ENCODE data around the gene POLR2F. TPM values are rescaled to one million over a fixed set of nuclear protein-coding genes. Genes with fewer than 3 reads are reported as not detected.

Gene POLR2F
- total and polyA plus RNA-seq, 9 donors: 40.3 to 101 (median 65.2) TPM

DNA sequence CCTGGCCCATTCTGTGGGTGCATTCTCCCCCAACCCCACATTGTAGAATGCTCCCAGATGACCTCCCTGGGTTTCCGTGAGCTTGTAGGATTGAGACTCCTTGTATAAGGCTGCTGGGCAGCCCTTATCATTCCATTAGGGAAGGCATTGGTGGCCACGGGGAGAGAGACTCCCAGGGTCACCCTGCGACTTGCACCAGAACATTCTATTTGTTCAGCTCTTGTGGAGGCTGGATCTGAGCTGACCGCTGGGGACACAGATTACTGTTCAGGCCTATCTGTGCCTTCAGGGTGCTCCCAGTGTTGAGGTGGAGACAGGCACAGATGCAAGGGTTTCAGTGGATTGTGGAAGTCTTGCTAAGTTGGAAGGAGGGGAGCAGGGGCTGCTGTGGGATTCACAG is 29.6 kb upstream of the POLR2F start:
- no peak overlapping the region for H3K4me3 ChIP-seq
- H3K27ac ChIP-seq: no peak overlapping the region
- DNase-seq: no peak
- 83 to 89% (median 84%) methylated on average over 4 of the region's 4 CpGs for WGBS, 3 donors
- H3K9me3 ChIP-seq: no peaks in the 10 kb centered on the region
- H3K4me1 ChIP-seq (ENCODE audit: insufficient read depth): no peaks in the 10 kb centered on the region
- intact Hi-C loops (cut with DNase I): loop anchor here in 1 of 4 donors (10.0 kb wide), 1 partner anchor 109 kb away; no protein-coding TSS in a partner anchor
- H3K36me3 ChIP-seq: no peaks in the 10 kb centered on the region
- no peak for TF ChIP-seq EP300 (IDR thresholded peaks at IDR 0.05)
- no peaks in the 10 kb centered on the region for H3K27me3 ChIP-seq

DNA sequence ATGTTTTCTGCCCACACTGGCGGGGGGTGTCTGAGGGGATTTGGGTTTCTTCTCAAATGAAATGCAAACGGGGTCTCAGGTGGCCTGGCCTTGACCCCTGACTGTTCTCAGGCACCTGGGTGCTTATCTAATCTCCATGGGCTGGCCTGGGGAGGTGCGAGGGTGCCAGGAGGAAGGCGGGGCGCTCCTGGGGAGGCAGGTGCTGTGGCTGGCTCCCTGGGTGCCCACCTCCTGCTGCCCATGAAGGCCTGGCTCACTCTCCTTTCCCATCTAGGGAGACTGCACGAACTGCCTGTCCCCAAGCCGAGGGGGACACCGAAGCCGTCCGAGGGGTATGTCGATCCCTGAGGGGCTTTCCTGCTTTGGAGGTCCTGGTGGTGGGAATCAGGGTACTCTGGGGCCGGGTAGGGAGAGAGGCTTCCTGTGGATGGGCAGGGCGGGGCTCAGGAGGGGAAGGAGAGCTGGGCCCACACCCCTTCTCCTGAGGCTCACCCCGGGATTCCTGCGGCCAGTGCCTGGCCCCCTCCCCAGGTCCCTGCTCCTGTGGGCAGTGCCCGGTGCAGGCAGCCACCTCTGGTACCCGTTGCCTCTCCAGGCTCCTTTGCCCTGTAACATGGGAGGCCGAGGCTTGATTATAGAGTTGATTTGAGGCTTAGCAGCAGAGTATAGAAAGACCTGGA is 29.0 kb upstream of the POLR2F start:
- TF ChIP-seq EP300 (IDR thresholded peaks at IDR 0.05): no peak
- TF ChIP-seq, protein P1, sequence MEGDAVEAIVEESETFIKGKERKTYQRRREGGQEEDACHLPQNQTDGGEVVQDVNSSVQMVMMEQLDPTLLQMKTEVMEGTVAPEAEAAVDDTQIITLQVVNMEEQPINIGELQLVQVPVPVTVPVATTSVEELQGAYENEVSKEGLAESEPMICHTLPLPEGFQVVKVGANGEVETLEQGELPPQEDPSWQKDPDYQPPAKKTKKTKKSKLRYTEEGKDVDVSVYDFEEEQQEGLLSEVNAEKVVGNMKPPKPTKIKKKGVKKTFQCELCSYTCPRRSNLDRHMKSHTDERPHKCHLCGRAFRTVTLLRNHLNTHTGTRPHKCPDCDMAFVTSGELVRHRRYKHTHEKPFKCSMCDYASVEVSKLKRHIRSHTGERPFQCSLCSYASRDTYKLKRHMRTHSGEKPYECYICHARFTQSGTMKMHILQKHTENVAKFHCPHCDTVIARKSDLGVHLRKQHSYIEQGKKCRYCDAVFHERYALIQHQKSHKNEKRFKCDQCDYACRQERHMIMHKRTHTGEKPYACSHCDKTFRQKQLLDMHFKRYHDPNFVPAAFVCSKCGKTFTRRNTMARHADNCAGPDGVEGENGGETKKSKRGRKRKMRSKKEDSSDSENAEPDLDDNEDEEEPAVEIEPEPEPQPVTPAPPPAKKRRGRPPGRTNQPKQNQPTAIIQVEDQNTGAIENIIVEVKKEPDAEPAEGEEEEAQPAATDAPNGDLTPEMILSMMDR (IDR thresholded peaks at IDR 0.05): no peak
- TF ChIP-seq POLR2A (IDR thresholded peaks at IDR 0.05): no peak
- no peak overlapping the region for H3K4me3 ChIP-seq
- H3K4me1 ChIP-seq (ENCODE audit: insufficient read depth): no peaks in the 10 kb centered on the region
- no peak overlapping the region for H3K27ac ChIP-seq
- H3K9me3 ChIP-seq: no peaks in the 10 kb centered on the region
- WGBS, 3 donors: 87 to 88% (median 88%) methylated on average over 18 of the region's 18 CpGs
- intact Hi-C loops (cut with DNase I): loop anchor here in 1 of 4 donors (10.0 kb wide), 1 partner anchor 110 kb away; no protein-coding TSS in a partner anchor
- no peaks in the 10 kb centered on the region for H3K36me3 ChIP-seq
- DNase-seq: no peak
- H3K27me3 ChIP-seq: no peaks in the 10 kb centered on the region

DNA sequence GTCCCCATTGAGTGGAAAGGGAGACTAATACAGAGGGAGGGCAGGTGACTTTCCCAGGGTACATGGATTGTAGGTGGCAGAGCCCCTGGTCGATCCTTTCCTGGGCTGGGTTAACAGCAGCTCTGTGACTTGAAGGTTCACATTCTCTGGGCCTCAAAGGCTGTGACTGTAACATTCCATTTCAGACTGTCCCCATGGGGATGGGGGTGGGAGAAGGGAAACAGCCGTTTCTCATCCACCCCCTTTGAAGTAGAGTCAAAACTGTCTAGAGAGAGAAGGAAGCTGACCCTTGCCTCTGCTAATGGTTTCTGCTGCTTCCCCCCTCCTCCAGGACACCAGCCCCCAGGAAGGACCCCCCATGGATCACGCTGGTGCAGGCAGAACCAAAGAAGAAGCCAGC is 28.2 kb upstream of the POLR2F start:
- WGBS, 3 donors: 46 to 68% (median 59%) methylated on average over 3 of the region's 3 CpGs
- no peaks in the 10 kb centered on the region for H3K4me1 ChIP-seq (ENCODE audit: insufficient read depth)
- intact Hi-C loops (cut with DNase I): loop anchor here in 1 of 4 donors (10.0 kb wide), 1 partner anchor 111 kb away; no protein-coding TSS in a partner anchor
- DNase-seq: no peak
- TF ChIP-seq, protein P1 (IDR thresholded peaks at IDR 0.05): no peak
- TF ChIP-seq EP300 (IDR thresholded peaks at IDR 0.05): no peak
- no peak for TF ChIP-seq POLR2A (IDR thresholded peaks at IDR 0.05)
- no peak overlapping the region for H3K4me3 ChIP-seq
- no peaks in the 10 kb centered on the region for H3K27me3 ChIP-seq
- no peaks in the 10 kb centered on the region for H3K9me3 ChIP-seq
- H3K36me3 ChIP-seq: no peaks in the 10 kb centered on the region
- H3K27ac ChIP-seq: no peak overlapping the region

DNA sequence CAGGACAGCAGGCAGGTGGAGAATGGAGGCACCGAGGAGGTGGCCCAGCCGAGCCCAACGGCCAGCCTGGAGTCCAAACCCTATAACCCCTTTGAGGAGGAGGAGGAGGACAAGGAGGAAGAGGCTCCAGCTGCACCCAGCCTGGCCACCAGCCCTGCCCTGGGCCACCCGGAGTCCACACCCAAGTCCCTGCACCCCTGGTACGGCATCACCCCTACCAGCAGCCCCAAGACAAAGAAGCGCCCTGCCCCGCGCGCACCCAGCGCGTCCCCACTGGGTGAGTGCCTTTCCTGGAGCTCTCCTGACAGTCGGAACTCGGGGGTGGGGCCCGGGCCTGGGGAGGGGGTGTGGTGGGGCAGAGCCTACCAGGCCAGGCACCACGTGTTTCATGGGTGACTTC is 27.7 kb upstream of the POLR2F start:
- TF ChIP-seq EP300 (IDR thresholded peaks at IDR 0.05): no peak
- TF ChIP-seq, protein P1 (IDR thresholded peaks at IDR 0.05): no peak
- TF ChIP-seq POLR2A (IDR thresholded peaks at IDR 0.05): no peak
- H3K27me3 ChIP-seq: no peaks in the 10 kb centered on the region
- intact Hi-C loops (cut with DNase I): loop anchor here in 1 of 4 donors (10.0 kb wide), 1 partner anchor 111 kb away; no protein-coding TSS in a partner anchor
- 85 to 88% (median 85%) methylated on average over 15 of the region's 15 CpGs for WGBS, 3 donors
- H3K4me1 ChIP-seq (ENCODE audit: insufficient read depth): no peaks in the 10 kb centered on the region
- no peaks in the 10 kb centered on the region for H3K36me3 ChIP-seq
- no peak overlapping the region for H3K4me3 ChIP-seq
- no peak overlapping the region for H3K27ac ChIP-seq
- no peaks in the 10 kb centered on the region for H3K9me3 ChIP-seq
- DNase-seq: no peak

DNA sequence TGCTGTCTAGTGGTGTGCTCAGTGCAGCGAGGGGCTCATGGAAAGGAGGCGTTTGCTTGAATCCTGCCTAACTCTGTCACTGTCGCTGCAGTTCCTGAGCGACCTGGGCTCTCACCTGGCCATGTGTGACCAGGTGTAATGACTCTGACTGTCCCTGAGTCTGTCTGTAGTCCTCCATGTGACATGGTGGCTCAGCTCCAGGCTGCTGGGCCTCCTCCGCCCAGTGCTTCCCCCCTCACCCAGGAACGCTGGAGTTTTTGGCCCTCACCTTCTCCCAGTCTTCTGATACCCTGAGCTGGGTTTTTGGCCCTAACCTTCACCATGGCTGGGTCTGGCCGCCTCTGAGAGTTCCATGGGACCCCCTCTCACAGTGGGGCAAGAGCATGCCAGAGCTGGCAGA is 27.1 kb upstream of the POLR2F start:
- TF ChIP-seq, protein P1 (IDR thresholded peaks at IDR 0.05): no peak
- no peak for TF ChIP-seq POLR2A (IDR thresholded peaks at IDR 0.05)
- no peaks in the 10 kb centered on the region for H3K4me1 ChIP-seq (ENCODE audit: insufficient read depth)
- H3K36me3 ChIP-seq: no peaks in the 10 kb centered on the region
- no peak overlapping the region for H3K4me3 ChIP-seq
- 82 to 90% (median 85%) methylated on average over 7 of the region's 7 CpGs for WGBS, 3 donors
- no peak for DNase-seq
- H3K27ac ChIP-seq: no peak overlapping the region
- H3K9me3 ChIP-seq: no peaks in the 10 kb centered on the region
- H3K27me3 ChIP-seq: no peaks in the 10 kb centered on the region
- intact Hi-C loops (cut with DNase I): loop anchor here in 1 of 4 donors (10.0 kb wide), 1 partner anchor 112 kb away; no protein-coding TSS in a partner anchor
